ENCODE results near the gene ADAM21.
"Not testable (repeated sequence)": the region's sequence is repeated elsewhere in the genome, so short reads cannot be mapped to it uniquely, and the experiment has no call there.

ADAM21 gene

GRCh38 chr14:70451874-70452273 is at the start of gene ADAM21:
TSS of gene ADAM21 (plus strand) at chr14:70452174. CDS start at chr14:70457500, 5,326 bp downstream.
- DNase-seq = no peak

GRCh38 chr14:70403335-70403734 is 48.6 kb upstream of the ADAM21 start:
- DNase-seq = not testable (repeated sequence)

- not testable (repeated sequence) for DNase-seq
These were observed 45.8 kb upstream of the ADAM21 start for GRCh38 chr14:70406216-70406615.

GRCh38 chr14:70407621-70408020 is 44.4 kb upstream of the ADAM21 start:
- no peak for DNase-seq

- DNase-seq = no peak
These were observed 36.2 kb upstream of the ADAM21 start for GRCh38 chr14:70415788-70416187.

- DNase-seq = no peak
These were observed 35.6 kb upstream of the ADAM21 start for GRCh38 chr14:70416338-70416724.

GRCh38 chr14:70416725-70417349 is 35.1 kb upstream of the ADAM21 start, which contains the start of gene SYNJ2BP:
TSS of gene SYNJ2BP (minus strand) at chr14:70417090. CDS start at chr14:70416963, 127 bp downstream.
- peak in 2 of 4 experiments; percentile 30 to 43 for DNase-seq

GRCh38 chr14:70419270-70419931 is 32.6 kb upstream of the ADAM21 start:
- not testable (repeated sequence) for DNase-seq

- no peak for DNase-seq
These were observed 29.4 kb upstream of the ADAM21 start for GRCh38 chr14:70422538-70422937.

- DNase-seq = no peak
These were observed 26.6 kb upstream of the ADAM21 start for GRCh38 chr14:70425354-70425753.

GRCh38 chr14:70426555-70426954 is 25.4 kb upstream of the ADAM21 start:
- not testable (repeated sequence) for DNase-seq

GRCh38 chr14:70436867-70437266 is 15.1 kb upstream of the ADAM21 start:
- DNase-seq = no peak

GRCh38 chr14:70441641-70442040 is 10.3 kb upstream of the ADAM21 start:
- DNase-seq = no peak

GRCh38 chr14:70442750-70443149 is 9.2 kb upstream of the ADAM21 start:
- DNase-seq = no peak

GRCh38 chr14:70448633-70449340 is 3.2 kb upstream of the ADAM21 start:
- no peak for DNase-seq

GRCh38 chr14:70454731-70455130 is 2.8 kb downstream of the ADAM21 start:
- DNase-seq = no peak

- DNase-seq = no peak
These were observed 16.8 kb downstream of the ADAM21 start for GRCh38 chr14:70468731-70469130.

- not testable (repeated sequence) for DNase-seq
These were observed 19.0 kb downstream of the ADAM21 start for GRCh38 chr14:70470863-70471563.

- no peak for DNase-seq
These were observed 20.5 kb downstream of the ADAM21 start for GRCh38 chr14:70472253-70473159.

GRCh38 chr14:70473825-70474224 is 21.9 kb downstream of the ADAM21 start:
- DNase-seq = no peak

- DNase-seq = not testable (repeated sequence)
These were observed 23.5 kb downstream of the ADAM21 start for GRCh38 chr14:70475459-70475858.
